A172 (cell line): ENCODE results near the gene POLD4. TPM values are rescaled to one million over a fixed set of nuclear protein-coding genes. Genes with fewer than 3 reads are reported as not detected.
"Not testable (repeated sequence)": the region's sequence is repeated elsewhere in the genome, so short reads cannot be mapped to it uniquely, and the experiment has no call there.

Experiments used
- DNase-seq: peaks from one replicate; pipeline ENCODE4 v3.0.0-alpha.2; 2015; ENCODE audit warnings: low spot score
- total RNA-seq: library from RNA; depleted of rRNA; stranded (reverse); fragments of >200 nt; shearing (Covaris generic); gene quantifications from 2 replicates; pipeline ENCODE4 v1.2.3, GENCODE V29; 2014; rRNA removed

Gene POLD4
- total RNA-seq: 75.8 and 96.0 TPM in 2 replicates

- DNase-seq: peak; percentile 93
These were observed at the start of gene POLD4 for GRCh38 chr11:67353317-67354074. Gene POLD4 (minus strand): TSS chr11:67353546. CDS start chr11:67353399, 147 bp downstream.

- DNase-seq: not testable (repeated sequence)
These were observed 49.7 kb upstream of the POLD4 start for GRCh38 chr11:67403085-67403484.

- DNase-seq: not testable (repeated sequence)
These were observed 49.0 kb upstream of the POLD4 start for GRCh38 chr11:67402192-67402839.

DNA sequence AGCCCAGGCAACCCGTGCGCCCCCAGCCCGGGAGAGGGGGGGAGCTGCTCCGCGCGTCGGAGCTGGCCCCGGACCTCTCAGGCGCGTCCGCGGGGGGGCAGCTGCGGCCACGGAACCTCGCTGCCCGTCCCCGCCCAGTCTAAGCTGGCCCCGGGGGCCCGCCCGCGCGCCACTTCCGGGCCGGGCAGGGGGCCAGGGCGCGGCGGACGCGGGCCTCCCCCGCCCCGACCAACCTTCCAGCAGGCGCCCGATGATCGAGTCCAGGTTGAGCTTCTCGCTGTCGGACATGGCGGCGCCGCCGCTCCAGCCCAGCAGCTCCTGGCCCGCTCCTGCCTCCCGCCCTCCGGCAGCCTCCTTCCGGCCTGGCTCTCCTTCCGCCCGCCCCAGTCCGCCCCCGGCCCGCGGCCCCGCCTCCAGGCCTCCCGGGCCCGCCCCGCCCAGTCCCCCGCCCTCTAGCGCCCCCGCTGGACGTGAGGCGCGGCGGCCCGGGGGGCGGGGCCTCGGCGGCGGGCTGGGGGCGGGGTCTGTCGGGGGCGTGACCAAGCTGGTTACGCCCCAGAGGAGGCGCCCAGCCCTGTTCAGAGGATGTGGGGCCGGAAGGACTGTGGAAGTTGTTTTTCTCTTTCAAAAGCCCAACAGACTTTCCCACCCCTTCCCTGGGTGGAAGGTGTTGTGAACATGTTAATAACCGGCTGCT lies 48.3 kb upstream of the POLD4 start, which contains the start of gene PPP1CA:
Gene PPP1CA, minus strand, starts transcription at position 364 of the 697 bp plus-strand sequence. Its CDS starts 76 bp downstream, at position 288.
- DNase-seq: peak; percentile 69

DNA sequence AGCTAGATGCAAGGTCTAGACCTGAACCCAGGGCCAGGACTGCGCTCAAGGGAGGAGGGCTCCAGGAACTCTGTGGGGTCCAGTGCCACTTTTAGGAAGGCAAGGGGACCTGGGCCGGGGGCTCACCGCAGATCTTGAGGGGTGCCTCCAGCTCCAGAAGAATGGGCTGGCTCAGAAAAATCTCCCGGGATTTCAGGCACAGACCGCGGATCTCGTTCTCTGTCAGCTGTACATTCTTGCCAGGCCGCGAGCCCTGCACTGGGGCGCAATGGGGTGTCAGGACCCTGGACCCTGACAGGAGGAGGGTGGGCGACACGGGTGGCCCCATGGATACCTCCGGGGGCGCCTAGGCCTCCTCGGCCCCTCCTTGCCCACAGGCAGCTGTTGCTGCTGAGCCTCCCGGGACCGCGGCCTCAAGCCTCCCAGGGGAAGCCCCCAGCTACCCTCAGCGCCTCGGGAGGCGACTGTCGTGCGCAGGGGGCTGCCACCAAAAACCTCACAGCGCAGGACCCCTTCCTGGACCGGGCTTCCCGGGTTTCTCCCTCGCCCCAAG lies 47.7 kb upstream of the POLD4 start:
- no peak for DNase-seq

DNA sequence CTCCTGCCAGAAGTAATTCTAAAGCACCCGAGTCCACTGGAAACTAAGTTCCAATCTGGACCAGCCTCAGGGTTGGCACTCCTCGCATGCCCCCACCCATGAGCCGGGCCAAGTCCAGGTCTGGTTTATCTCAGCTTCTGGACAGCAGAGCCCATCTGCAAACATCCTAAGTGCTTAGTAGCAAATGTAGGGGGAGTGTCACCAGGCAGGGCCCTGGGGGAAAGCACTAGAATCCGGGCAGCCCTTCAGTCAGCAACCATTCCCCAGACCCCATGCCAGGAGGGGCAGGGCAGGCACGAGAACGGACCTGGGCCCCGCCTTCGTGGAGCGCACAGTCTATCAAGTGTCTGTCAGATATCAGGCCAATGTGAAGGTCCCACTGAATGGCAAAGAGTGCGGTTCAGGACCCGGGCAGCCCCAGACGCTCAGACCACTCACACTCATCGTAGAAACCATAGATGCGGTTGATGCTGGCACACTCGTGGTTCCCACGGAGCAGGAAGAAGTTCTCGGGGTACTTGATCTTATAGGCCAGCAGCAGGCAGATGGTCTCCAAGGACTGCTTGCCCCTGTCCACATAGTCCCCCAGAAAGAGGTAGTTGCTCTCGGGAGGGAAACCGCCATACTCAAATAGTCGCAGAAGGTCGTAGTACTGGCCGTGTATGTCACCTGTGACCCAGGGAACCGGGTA lies 47.0 kb upstream of the POLD4 start:
- DNase-seq: no peak

DNA sequence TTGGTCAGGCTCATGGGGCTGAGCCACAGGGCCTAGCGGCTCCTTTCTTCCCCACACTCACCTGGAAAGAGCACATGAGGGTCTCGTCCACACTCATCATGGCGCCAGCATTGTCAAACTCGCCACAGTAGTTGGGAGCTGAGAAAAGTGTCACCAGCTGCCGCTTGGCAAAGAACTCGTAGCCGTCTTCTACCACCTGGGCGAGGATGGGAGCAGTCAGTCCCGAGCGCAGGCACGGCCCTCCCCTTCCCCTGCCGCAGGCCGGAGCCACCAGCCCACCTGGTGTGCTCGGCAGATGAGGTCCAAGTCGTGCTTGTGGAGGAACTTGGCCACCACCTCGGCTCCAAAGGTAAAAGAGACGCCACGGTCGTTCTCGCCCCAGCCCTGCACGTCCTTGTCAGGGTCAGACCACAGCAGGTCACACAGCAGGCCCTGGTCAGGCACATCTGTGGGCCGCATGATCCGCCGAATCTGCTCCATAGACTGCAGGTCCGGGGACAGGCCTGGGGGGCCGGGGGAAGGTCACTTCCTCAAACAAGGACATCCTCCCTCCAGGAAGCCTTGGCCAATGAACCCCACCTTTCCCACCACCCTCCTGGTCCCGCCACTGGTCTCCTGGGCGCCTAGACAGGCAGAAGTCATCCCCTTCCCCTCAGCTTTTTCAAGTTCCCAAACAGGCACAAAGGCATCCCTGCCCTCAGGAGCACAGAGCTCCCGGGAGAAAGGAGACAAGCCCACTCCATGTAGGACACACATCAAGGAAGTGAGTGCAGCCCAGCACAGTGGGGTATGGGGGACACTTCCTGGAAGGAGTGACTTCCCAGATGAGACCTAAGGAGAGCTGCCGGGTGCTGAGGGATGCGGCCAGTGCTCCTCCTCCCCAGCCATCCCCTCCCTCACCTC lies 45.6 kb upstream of the POLD4 start:
- DNase-seq: no peak

- no peak for DNase-seq
These were observed 44.8 kb upstream of the POLD4 start for GRCh38 chr11:67397986-67398660.

GRCh38 chr11:67397536-67397935 lies 44.2 kb upstream of the POLD4 start:
- no peak for DNase-seq

GRCh38 chr11:67396587-67397389 lies 43.4 kb upstream of the POLD4 start:
- DNase-seq: no peak

- no peak for DNase-seq
These were observed 42.9 kb upstream of the POLD4 start for GRCh38 chr11:67396259-67396581.

- DNase-seq: no peak
These were observed 42.4 kb upstream of the POLD4 start for GRCh38 chr11:67395555-67396258.

DNA sequence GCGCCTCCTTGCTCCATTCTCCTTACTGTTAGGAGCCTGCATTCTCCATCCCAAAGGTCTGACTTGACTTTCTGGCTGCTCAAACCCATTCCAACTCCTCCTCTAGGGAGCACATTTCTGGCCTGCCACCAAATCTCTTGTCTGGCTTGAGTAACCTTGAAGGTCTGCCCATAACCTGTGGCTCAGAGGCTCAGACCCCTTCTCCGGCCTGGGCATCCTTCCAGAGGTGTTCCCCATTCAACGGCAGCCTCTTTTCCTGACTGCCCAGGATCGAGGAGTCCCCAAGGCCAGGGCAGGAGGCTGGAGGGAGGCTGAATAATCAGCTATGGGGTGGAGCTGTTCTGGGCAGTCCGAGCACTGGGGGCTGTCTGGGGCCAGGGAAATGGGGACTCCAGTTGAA lies 40.6 kb upstream of the POLD4 start:
- DNase-seq: no peak

GRCh38 chr11:67393437-67393836 lies 40.1 kb upstream of the POLD4 start:
- DNase-seq: no peak

GRCh38 chr11:67392183-67392715 lies 38.9 kb upstream of the POLD4 start:
- no peak for DNase-seq

- peak; percentile 80 for DNase-seq
These were observed 38.2 kb upstream of the POLD4 start, which contains the start of gene RAD9A for GRCh38 chr11:67391304-67392182. Gene RAD9A (plus strand): TSS chr11:67391986. CDS start chr11:67392045, 59 bp downstream.

- DNase-seq: no peak
These were observed 37.6 kb upstream of the POLD4 start for GRCh38 chr11:67390947-67391303.
